ENCODE measurements around the gene ADAMTS13. TPM values are rescaled to one million over a fixed set of nuclear protein-coding genes. Genes with fewer than 3 reads are reported as not detected.

ADAMTS13 gene
- total and polyA plus RNA-seq, 2 donors (not counting 3 experiments of a cell fraction or from before 2014, with no cell fraction given): 1.5 to 2.5 TPM

DNA sequence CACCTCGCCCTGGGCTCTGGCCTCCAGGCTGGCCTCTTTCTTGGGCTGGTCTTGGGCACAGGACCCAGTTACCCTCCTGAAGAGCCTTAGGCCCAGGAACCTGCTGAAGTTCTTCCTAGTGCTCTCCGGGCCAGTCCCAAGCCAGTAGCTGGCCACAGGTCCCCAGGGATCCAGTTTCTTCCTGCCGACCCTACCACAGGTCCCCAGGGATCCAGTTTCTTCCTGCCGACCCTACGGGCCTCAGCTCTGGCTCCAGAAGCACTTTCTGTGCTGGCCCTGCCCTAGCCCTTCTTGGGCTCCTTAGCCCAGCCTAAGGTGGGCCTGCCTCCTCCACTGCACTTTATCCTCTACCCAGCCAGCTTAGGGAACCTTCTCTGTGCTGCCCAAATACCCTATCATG, 19.4 kb downstream of the ADAMTS13 start:
- ChIA-PET POLR2A (no interaction called here), CTCF (no interaction called here)
- dilution Hi-C loops (cut with MboI; ENCODE audit: extremely low pct_ligation_motif_present, low sequenced_read_pairs): no loop called here
- FAIRE-seq (no peak), DNase-seq (ENCODE audit: low read depth, low spot score) (no peak)
- no TSS peak for BruUV-seq (replicated peaks)
- Histone ChIP-seq H4K20me1 (replicated peaks; ENCODE audit: control insufficient read depth, extremely low read depth, insufficient read depth, low read length) (no peaks in the 10 kb centered on the region), H3K4me1 (ENCODE audit: control insufficient read depth, extremely low read depth, insufficient read depth, low read length) (no peaks in the 10 kb centered on the region), H3K4me3 (replicated peaks in 1 of 3; ENCODE audit: insufficient read depth in 1 of 3, low read depth in 1 of 3, low read length in 3 of 3) (no peak overlapping the region), H3K9me1 (replicated peaks; ENCODE audit: control insufficient read depth, extremely low read depth, insufficient read depth, low read length) (no peaks in the 10 kb centered on the region), H3K36me3 (ENCODE audit: control insufficient read depth in 2 of 2, extremely low read depth in 1 of 2, insufficient read depth in 2 of 2, low read length in 2 of 2) (no peaks in the 10 kb centered on the region), H3K27ac (ENCODE audit: insufficient read depth, low read depth, low read length) (no peak overlapping the region), H3K27me3 (ENCODE audit: control insufficient read depth in 2 of 2, insufficient read depth in 2 of 2, low read length in 2 of 2) (no peaks in the 10 kb centered on the region), H3K4me2 (ENCODE audit: insufficient read depth, low read length) (no peak overlapping the region), H3K79me2 (ENCODE audit: control insufficient read depth, insufficient read depth, low read length) (no peaks in the 10 kb centered on the region), H3K9ac (replicated peaks; ENCODE audit: extremely low read depth, insufficient read depth, low read length) (no peak overlapping the region), H2AFZ (ENCODE audit: low read depth, low read length) (no peak overlapping the region), H3K9me3 (replicated peaks; ENCODE audit: control insufficient read depth, insufficient read depth, low read length) (no peaks in the 10 kb centered on the region)
- TF ChIP-seq EZH2 (IDR thresholded peaks at IDR 0.05; ENCODE audit: borderline replicate concordance, low read depth, low read length, severe bottlenecking): no peak
- TF ChIP-seq FOS (IDR thresholded peaks at IDR 0.05; ENCODE audit: borderline replicate concordance, insufficient read depth, low read length): no peak
- intact Hi-C loops (cut with micrococcal nuclease): no loop called here

DNA sequence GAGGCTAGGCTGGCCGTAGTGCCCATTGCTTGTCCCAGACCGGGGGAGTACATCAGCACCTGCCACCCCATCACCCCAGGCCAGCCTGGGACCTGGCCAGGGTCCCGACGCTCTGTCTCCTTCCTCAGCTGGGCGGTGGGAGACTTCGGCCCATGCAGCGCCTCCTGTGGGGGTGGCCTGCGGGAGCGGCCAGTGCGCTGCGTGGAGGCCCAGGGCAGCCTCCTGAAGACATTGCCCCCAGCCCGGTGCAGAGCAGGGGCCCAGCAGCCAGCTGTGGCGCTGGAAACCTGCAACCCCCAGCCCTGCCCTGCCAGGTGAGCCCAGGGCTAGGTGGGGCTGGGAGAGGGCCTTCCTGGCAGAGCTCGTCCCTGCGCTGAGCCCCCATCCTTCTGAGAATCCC, 21.1 kb downstream of the ADAMTS13 start:
- no peak overlapping the region for H3K4me3 ChIP-seq (replicated peaks in 1 of 3; ENCODE audit: insufficient read depth in 1 of 3, low read depth in 1 of 3, low read length in 3 of 3)
- no peak for FAIRE-seq

More for the DNA sequence above, 21.1 kb downstream of the ADAMTS13 start:
- Histone ChIP-seq H3K9me1 (replicated peaks; ENCODE audit: control insufficient read depth, extremely low read depth, insufficient read depth, low read length) (no peaks in the 10 kb centered on the region), H3K27ac (ENCODE audit: insufficient read depth, low read depth, low read length) (no peak overlapping the region), H3K4me2 (ENCODE audit: insufficient read depth, low read length) (no peak overlapping the region), H3K9ac (replicated peaks; ENCODE audit: extremely low read depth, insufficient read depth, low read length) (no peak overlapping the region), H4K20me1 (replicated peaks; ENCODE audit: control insufficient read depth, extremely low read depth, insufficient read depth, low read length) (no peaks in the 10 kb centered on the region), H3K79me2 (ENCODE audit: control insufficient read depth, insufficient read depth, low read length) (no peaks in the 10 kb centered on the region), H2AFZ (ENCODE audit: low read depth, low read length) (no peak overlapping the region), H3K4me1 (ENCODE audit: control insufficient read depth, extremely low read depth, insufficient read depth, low read length) (no peaks in the 10 kb centered on the region), H3K9me3 (replicated peaks; ENCODE audit: control insufficient read depth, insufficient read depth, low read length) (no peaks in the 10 kb centered on the region), H3K27me3 (ENCODE audit: control insufficient read depth in 2 of 2, insufficient read depth in 2 of 2, low read length in 2 of 2) (no peaks in the 10 kb centered on the region), H3K36me3 (ENCODE audit: control insufficient read depth in 2 of 2, extremely low read depth in 1 of 2, insufficient read depth in 2 of 2, low read length in 2 of 2) (no peaks in the 10 kb centered on the region)
- POLR2A ChIA-PET: no interaction called here
- dilution Hi-C loops (cut with MboI; ENCODE audit: extremely low pct_ligation_motif_present, low sequenced_read_pairs): no loop called here
- DNase-seq (ENCODE audit: low read depth, low spot score): no peak
- CTCF ChIA-PET: no interaction called here
- intact Hi-C loops (cut with micrococcal nuclease): no loop called here
- no TSS peak for BruUV-seq (replicated peaks)
- TF ChIP-seq POLR2A (IDR thresholded peaks at IDR 0.05; ENCODE audit: low read depth, low read length): no peak
- TF ChIP-seq JUN (IDR thresholded peaks at IDR 0.05; ENCODE audit: borderline replicate concordance, insufficient read depth, insufficient read length, low read depth): no peak
- no peak for TF ChIP-seq GATA2 (IDR thresholded peaks at IDR 0.05; ENCODE audit: insufficient read depth, insufficient read length, low read depth, low read length)
- no peak for TF ChIP-seq EZH2 (IDR thresholded peaks at IDR 0.05; ENCODE audit: borderline replicate concordance, low read depth, low read length, severe bottlenecking)
- no peak for TF ChIP-seq FOS (IDR thresholded peaks at IDR 0.05; ENCODE audit: borderline replicate concordance, insufficient read depth, low read length)
- no peak for TF ChIP-seq POLR2AphosphoS5 (IDR thresholded peaks at IDR 0.05; ENCODE audit: insufficient read depth, low read depth, low read length)
- TF ChIP-seq, protein P1, sequence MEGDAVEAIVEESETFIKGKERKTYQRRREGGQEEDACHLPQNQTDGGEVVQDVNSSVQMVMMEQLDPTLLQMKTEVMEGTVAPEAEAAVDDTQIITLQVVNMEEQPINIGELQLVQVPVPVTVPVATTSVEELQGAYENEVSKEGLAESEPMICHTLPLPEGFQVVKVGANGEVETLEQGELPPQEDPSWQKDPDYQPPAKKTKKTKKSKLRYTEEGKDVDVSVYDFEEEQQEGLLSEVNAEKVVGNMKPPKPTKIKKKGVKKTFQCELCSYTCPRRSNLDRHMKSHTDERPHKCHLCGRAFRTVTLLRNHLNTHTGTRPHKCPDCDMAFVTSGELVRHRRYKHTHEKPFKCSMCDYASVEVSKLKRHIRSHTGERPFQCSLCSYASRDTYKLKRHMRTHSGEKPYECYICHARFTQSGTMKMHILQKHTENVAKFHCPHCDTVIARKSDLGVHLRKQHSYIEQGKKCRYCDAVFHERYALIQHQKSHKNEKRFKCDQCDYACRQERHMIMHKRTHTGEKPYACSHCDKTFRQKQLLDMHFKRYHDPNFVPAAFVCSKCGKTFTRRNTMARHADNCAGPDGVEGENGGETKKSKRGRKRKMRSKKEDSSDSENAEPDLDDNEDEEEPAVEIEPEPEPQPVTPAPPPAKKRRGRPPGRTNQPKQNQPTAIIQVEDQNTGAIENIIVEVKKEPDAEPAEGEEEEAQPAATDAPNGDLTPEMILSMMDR (IDR thresholded peaks at IDR 0.05; ENCODE audit: extremely low read depth in 1 of 2, insufficient read depth in 1 of 2, low read depth in 1 of 2, low read length in 2 of 2): no peak
- no peak for TF ChIP-seq MYC (IDR thresholded peaks at IDR 0.05; ENCODE audit: low read depth, low read length)
- TF ChIP-seq, protein P2, sequence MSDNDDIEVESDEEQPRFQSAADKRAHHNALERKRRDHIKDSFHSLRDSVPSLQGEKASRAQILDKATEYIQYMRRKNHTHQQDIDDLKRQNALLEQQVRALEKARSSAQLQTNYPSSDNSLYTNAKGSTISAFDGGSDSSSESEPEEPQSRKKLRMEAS (IDR thresholded peaks at IDR 0.05; ENCODE audit: insufficient read depth, insufficient read length): no peak

All from endothelial cell of umbilical vein (primary cell).